NCI-H2107 (cell line): ENCODE measurements around the gene PSMB5.
"Not testable (repeated sequence)": the region's sequence is repeated elsewhere in the genome, so short reads cannot be mapped to it uniquely, and the experiment has no call there.

ENCODE experiments used
- DNase-seq: peaks from one replicate; lab custom pipeline; 2025; lab: John Stamatoyannopoulos, UW

PSMB5 gene

DNA sequence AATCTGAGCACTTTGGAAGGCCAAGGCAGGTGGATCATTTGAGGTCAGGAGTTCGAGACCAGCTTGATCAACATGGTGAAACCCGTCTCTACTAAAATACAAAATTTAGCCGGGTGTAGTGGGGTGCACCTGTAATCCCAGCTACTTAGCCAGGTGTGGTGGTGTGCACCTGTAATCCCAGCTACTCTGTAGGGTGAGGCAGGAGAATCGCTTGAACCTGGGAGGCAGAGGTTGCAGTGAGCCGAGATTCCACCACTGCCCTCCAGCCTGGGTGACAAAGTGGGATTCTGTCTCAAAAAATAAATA lies 21.0 kb downstream of the PSMB5 start:
- DNase-seq, result not testable (repeated sequence)

GRCh38 chr14:23013054-23013748 lies 21.5 kb downstream of the PSMB5 start:
- DNase-seq, result no peak

DNA sequence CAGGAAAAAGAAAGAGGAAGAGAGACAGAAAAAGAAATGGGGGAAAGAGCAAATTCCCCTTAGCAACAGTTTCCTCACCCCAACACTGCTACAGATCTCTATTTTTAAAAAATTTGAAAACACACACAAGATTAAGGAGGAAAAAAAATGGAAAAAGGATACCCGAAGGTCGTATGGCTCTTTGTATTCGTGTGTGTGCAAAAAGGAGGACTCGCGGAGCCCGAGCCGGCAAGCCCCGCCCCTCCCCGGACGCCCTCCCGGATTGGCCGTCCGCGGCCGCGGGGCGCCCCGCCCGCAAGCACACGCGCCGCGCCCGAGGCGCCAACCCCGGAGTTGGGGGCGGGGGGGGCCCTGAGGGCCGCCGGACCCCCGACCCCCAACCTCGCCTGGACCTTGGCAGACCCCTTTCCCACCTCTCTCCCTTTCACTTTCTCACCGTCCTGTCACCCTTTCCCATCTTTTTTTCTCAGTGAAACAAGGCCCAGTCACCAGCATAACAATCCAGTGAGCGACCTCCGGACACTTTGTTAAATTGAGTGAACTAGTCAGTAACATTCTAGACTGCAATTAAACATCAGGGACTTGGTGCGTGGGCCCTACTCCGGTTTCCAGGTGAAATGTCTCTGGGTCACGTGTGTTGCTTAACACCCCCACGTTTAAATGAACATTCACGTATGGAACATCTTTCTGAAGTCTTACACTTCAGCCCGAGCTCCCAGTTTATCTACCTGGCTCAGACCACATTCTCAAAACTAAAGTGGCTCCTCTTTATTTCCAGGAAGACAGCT lies 24.6 kb downstream of the PSMB5 start, which contains the start of gene C14orf93:
Gene C14orf93, minus strand, starts transcription at position 205 of the 788 bp plus-strand sequence. CDS start 11,120 bp downstream, outside the sequence.
- DNase-seq, result peak; percentile 76

- no peak for DNase-seq
Observed at GRCh38 chr14:23009483-23009938, 25.2 kb downstream of the PSMB5 start.

DNA sequence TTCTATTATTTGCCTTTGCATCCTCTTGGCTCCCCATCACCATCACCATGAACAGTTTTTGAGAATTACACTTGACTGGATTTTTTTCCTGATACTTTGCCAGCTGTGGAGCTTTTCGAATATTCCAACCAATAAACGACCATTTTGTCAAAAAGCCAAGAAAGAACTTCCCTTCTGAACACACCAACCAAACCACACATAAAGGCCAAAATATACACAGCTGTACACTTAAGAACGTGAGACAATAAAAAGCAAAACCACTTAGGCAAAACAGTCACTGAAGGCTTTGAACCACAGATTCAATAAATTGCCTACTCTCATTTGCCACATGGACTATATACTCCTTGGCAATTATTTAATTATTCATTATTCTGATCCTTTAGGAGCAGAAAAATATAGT lies 25.9 kb downstream of the PSMB5 start:
- DNase-seq, result peak; percentile 28

DNA sequence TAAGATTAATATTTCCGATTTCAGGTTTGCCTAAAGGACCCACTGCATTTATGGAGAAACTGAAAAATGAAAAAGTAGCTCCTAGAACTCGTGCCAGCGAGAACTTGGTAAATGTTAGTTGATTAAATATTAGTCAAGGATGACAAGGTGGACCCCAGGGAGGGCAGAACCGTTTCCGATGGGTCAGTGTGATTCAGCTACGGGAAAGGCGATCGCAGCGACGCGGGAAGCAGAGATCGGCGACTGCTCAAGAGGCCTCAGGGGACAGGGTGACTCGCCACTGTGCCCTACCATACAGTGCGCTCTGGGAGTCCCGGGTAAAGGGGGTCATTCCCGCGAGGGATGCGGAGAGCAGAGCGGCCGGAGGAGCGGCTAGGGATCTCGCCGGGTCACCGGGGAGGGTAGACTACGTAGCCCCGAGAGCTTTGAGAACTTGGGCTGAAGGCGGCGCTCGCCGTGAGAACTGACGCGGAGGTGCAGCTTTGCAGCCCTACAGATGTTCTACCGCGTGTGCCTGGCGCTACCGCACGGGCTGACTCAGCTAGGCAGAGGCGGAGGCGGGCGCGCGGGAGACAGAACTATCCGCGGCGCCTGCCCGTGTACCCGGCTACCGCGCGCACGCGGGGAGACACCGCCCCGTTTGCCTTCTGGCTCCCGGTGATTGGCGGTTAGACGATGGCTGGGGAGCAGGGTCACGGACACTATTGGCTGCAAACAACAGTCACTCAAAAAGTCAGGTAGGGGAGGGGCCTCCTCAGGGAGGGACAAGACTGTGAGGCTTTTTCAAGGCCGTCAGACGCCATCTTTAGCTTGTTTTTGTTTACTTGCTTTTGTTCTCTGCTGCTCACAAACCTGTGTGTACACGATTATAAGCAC lies 27.9 kb downstream of the PSMB5 start:
- peak; percentile 99 for DNase-seq

GRCh38 chr14:23006188-23006534 lies 28.5 kb downstream of the PSMB5 start:
- no peak for DNase-seq

DNA sequence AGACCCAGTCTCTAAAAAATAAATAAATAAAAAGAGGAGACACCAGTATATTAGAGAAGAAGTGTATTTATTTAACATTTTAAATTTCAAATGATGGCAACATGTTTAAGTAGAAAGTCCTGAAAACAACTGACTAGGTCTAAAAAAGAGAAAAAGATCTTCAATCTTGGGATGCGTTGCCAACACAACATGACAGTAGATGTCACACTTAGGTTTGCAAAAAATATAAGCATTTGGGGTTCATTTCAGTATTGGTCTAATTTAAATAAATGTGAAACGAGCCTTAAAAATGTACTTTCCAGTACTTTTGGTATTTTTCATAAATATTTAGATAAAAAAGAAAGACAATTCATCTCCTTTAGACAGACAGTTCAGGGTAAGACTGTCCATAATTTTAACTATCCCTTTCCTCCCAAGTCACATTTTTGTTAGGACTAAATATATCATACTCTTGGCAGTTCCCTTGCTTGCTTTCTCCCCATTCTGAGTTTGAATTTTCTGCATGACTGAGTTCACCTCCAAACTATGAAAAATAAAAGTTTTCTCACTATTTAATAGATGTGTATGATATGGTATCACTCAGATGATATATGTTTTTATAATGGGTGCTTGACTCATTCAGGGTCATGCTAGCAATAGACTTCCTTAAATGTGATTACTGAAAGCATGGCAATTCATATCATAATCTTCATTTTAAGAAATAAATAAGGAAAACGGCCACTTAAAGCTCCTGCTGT lies 29.1 kb downstream of the PSMB5 start:
- no peak for DNase-seq

DNA sequence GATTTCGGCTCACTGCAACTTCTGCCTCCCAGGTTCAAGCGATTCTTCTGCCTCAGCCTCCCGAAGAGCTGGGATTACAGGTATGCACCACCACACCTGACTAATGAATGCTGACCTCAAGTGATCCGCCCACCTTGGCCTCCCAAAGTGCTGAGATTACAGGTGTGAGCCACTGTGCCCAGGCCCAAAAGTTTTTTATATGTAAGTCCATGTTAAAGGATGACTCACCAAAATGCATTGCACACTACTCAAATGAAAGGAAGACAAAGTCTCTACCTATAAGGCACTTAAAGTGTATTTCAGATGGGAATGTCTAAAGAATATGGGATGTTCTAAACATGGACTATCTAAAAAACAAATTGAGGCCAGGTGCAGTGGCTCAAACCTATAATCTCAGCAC lies 30.4 kb downstream of the PSMB5 start:
- not testable (repeated sequence) for DNase-seq

DNA sequence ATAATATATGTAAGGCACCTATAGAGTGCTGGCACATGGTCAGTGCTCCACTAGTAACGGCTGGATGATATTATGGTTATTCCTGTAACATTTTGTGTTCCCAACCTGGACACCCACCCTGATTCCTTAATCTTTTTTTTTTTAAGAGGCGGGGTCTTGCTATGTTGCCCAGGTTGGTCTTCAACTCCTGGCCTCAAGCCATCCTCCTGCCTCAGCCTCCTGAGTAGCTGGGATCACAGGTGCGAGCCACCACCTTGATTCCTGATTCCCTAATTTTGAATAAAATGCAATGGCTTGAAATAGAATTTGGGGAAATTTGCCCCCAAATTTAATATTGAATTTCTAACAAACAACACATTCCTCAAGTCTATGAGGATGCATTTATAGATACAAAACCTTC lies 32.1 kb downstream of the PSMB5 start:
- no peak for DNase-seq

DNA sequence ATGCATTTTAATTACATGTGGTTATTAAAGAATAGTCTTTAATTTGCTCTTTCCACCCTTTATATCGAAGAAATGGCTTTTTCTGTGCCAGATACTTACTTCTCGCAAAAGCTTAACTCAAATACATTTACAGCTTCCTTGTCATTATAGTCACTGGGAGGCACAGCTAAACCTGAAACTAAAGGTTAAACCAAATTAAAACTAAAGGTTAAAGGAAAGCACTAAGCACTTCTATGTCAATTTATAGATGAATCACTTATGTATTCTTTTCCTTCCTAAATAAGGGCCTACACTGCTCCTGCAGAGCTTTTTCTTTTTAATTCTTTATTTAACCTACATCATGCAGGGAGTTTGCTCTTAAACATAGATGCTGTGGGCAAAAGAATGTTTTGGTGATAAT lies 33.8 kb downstream of the PSMB5 start:
- DNase-seq, result no peak

DNA sequence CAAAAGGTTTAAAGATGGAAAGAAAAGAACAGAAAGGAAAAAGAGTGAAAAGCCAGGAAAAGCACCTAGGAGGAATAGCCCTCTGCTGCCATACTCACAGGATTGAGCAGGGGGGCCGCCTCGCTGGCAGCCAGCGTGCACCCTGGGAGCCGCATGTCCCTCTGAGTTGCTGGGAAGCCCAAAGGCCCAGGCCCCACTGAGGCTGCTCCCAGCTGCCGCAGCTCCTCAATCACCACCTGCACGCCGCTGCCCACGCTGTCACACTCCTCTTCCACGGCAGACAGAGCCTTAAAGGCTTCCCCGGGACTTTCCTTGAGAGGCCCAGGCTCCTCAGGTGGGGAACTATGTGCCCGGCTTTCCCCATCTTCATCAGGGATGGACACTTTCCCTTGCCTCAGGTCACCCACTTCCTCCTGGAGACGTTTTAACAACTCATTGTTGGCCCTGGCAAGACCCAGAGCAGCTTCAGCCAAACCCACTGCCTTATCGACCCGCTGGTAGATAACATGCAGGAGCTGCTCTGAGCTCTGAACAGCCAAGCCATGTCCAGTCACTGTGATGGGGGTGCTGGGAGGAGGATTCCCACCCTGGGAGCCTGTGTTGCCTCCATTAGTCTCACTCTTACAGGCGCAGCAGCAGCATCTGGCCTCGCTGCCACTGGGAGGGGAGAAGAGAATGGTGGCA lies 36.2 kb downstream of the PSMB5 start:
- DNase-seq, result no peak

- no peak for DNase-seq
Observed at GRCh38 chr14:22997676-22998323, 36.9 kb downstream of the PSMB5 start.

- no peak for DNase-seq
Observed at GRCh38 chr14:22996768-22997654, 37.7 kb downstream of the PSMB5 start.

DNA sequence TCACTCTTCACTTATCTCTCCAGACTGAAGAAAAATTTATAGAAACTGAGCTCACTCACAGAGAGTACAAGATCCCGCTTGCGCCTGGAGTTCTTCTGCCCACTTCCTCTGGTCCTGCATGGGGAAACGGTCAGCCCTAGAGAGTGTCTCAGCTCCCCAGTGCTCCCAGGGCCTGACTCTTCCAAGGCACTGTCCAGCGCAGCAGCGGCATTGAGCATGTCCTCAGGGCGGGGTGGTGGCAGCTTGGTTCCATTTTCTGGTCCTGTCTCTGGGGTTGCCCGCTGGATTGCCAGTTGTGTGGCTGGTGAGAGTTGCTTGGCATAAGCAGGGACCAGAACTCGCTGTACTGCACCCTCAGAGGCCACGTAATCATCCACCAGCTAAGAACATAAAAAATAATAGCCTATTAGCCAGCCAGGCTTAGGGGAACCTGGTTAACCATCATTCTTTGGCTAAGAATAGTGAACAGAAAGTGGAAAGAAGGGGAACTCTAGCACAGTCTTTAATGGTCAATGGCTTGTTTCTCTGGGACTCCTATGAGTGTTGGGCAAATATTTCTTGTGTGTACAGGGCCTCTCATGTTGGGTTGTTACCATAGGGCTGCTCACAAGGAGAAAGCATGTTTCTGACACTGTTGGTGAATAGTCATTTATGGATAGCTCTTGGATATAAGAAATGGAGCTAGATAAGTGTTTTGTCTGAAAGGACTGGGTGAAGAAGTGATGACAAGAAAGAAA lies 38.6 kb downstream of the PSMB5 start:
- DNase-seq, result no peak

GRCh38 chr14:22994762-22995275 lies 39.9 kb downstream of the PSMB5 start:
- DNase-seq, result no peak

DNA sequence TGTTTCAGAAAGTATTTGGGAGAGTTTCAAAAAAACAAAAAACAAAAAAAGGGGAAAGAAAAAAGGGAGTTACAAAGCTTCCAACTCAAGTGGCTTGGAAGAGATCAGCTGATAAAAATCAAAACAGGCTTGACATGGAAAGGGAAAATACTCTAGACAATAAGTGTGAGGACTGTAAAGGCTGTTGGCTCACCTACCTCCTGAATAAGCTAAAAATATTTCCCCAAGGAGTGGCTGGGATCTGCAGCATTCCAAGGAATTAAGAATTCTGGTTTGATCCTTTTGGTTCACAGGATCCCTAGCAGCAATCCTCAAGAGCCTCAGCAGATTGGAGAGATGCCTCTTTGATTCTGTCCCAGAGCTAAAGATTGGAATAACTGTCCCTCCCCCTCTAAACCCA lies 41.2 kb downstream of the PSMB5 start:
- DNase-seq, result no peak

DNA sequence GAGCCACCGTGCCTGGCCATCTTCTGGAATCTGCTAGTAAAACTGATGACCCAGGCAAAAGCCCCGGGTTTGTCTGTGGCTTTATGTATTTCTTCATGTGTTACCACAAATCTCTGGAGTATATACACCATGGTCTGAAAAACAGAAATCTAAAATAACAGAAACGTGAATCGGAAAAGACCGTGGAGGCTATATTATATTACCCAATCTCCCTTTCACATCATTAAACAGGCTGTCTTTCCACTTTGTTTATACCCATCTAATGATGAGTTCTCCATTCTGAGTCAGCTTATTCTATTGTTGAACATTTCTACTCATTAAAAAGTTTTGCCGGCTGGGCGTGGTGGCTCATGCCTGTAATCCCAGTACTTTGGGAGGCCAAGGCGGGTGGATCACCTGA lies 42.8 kb downstream of the PSMB5 start:
- DNase-seq, result no peak

GRCh38 chr14:22987291-22987690 lies 47.4 kb downstream of the PSMB5 start:
- no peak for DNase-seq
